Heart left ventricle (tissue), 16 donors: ENCODE measurements around the gene MAMDC2. TPM values are rescaled to one million over a fixed set of nuclear protein-coding genes. Genes with fewer than 3 reads are reported as not detected.

ENCODE experiments used
- ATAC-seq, 4 donors: fragments of 200-7000 bp; cut with Tn5 transposase; one replicate each; pipeline ENCODE4 v1.9.1; 2020 to 2022; ENCODE audit warnings: moderate library complexity in 4 of 4, mild to moderate bottlenecking in 3 of 4, moderate number of reproducible peaks in 1 of 4
- DNase-seq, 5 donors: peaks; one replicate each; pipeline ENCODE4 v3.0.0-alpha.2; 2020
- H3K27ac ChIP-seq, 12 donors: fragments of 200-600 bp; sonication (generic) in 4 of 12; one replicate each; pipeline versions ENCODE4 v1.5.0 to v1.8.0; 2016 to 2022; ENCODE audit warnings: mild to moderate bottlenecking in 2 of 12
- H3K27me3 ChIP-seq, 9 donors: fragments of 200-600 bp; sonication (generic) in 2 of 9; one replicate each; pipeline versions ENCODE4 v1.5.1 to v1.8.0; 2016 to 2022; ENCODE audit warnings: mild to moderate bottlenecking in 3 of 9
- H3K36me3 ChIP-seq, 9 donors: fragments of 200-600 bp; sonication (generic) in 2 of 9; one replicate each; pipeline versions ENCODE4 v1.5.0 to v1.8.0; 2018 to 2022; ENCODE audit warnings: mild to moderate bottlenecking in 2 of 9
- H3K4me1 ChIP-seq, 12 donors: fragments of 200-600 bp; sonication (generic) in 4 of 12; one replicate each; pipeline versions ENCODE4 v1.5.0 to v1.8.0; 2016 to 2022; ENCODE audit warnings: mild to moderate bottlenecking in 3 of 12
- H3K4me3 ChIP-seq, 12 donors: fragments of 200-600 bp; sonication (generic) in 4 of 12; one replicate each; pipeline versions ENCODE4 v1.5.0 to v1.8.0; 2017 to 2022; ENCODE audit warnings: mild to moderate bottlenecking in 9 of 12, moderate library complexity in 4 of 12
- H3K9me3 ChIP-seq, 12 donors: fragments of 200-600 bp; sonication (generic) in 4 of 12; one replicate each; pipeline versions ENCODE4 v1.5.0 to v1.8.0; 2016 to 2022; ENCODE audit warnings: mild to moderate bottlenecking in 1 of 12
- POLR2A ChIP-seq, 2 donors: fragments of 450-650 bp; IDR thresholded peaks; one replicate each; pipeline ENCODE4 v1.6.1; 2017; ENCODE audit warnings: antibody characterized with exemption in 2 of 2, mild to moderate bottlenecking in 2 of 2, moderate library complexity in 2 of 2
- WGBS, 4 donors: extraction: QIAGEN DNeasy Blood & Tissue Kit in 2 of 4; methylation state at CpG; one replicate each; pipeline versions ENCODE4 v1.1.5 to v1.1.7; 2013 to 2018; 5-methylcytosine and 5-hydroxymethylcytosine counted together
- intact Hi-C, 10 donors: fragments of 100-400 bp; cut with DNase I; formaldehyde crosslinking; loops; one replicate each; pipeline versions ENCODE4 v1.11.1 to v1.14.2; 2022
- polyA plus RNA-seq, 2 donors: library from polyadenylated mRNA; stranded (reverse); fragments of 200-250 nt; gene quantifications; one replicate each; pipeline ENCODE4 v1.2.3, GENCODE V29; 2013
- total RNA-seq, 9 donors: library from RNA; depleted of rRNA in 2 of 9; stranded (reverse); fragments of >200 nt in 2 of 9; fragmentation: NEBNext Ultra II Directional in 3 of 9; extraction: Animal tissue kit (Norgen Biotek cat#: 25700) in 3 of 9; gene quantifications; one replicate each; pipeline versions ENCODE4 v1.1.0 to v1.2.4, GENCODE V29; 2016 to 2023
- TF ChIP-seq, protein P1 (sequence below), 12 donors: fragments of 200-600 bp; sonication (generic) in 4 of 12; IDR thresholded peaks; one replicate each; pipeline versions ENCODE4 v1.5.0 to v1.8.0; 2018 to 2022; ENCODE audit warnings: antibody characterized with exemption in 12 of 12, mild to moderate bottlenecking in 5 of 12
- donor health status: ischemic (EF 13 %, LVEDD 7.1; RV severe dilation, severe dysfunction).
- donor health status: healthy with polysubstance abuse.
- donor health status: DM: no; HTN: yes; CAD: no.
- donor health status: DM: no; HTN: no; CAD: no.
- donor health status: ischemic (EF 25% LVEDD 6.9; RV normal size, moderate dysfunction).
- donor health status: ischemic (EF 25% LVEDD 5.7; RV mildly dilated, moderate dysfunction).
- donor health status: healthy.
- donor health status: DM: yes; HTN: yes; CAD: no.
- donor health status: ischemic (EF 35%, LVEDD 5.7; RV mildly dilated, moderate dysfunction).
- donor health status: nonischemic (EF 11% LVEDD 7.7; RV severe dilation, severe dysfunction).
- donor health status: DM: yes; HTN: yes; CAD: no.
- donor health status: PGD.
- donor health status: ischemic (EF 29% LVEDD 5.4; RV normal size, mild dysfunction).
- donor health status: nonischemic (EF 23%, LVEDD 6.1; RV moderate dilation, normal function).

The MAMDC2 gene
- total and polyA plus RNA-seq, 11 donors, result 2.5 to 23.9 (median 5.1) TPM

DNA sequence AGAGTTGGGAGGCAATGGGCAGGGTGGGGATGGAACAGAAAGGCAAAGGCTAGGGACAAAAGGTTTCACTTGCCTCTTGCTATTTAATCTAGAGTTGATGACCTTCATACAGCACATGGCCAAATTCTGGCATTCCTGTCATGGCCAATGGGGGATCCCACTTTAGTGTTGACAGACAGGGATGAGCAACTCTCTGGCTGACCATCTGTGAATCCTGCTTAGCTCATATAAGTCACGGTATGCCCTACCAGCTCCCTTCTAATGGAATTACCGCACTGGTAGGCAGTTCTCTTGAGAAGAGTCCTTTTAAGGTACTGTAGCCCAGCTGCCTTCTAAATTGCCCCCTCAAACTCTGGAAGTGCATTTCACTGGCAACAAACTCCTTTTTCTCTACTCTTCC is 76.1 kb downstream of the MAMDC2 start:
- H3K36me3 ChIP-seq, result peaks cover 0 to 33% (median 0%) of the 10 kb centered on the region in 9 donors
- H3K4me1 ChIP-seq, result peaks cover 0 to 9% (median 0%) of the 10 kb centered on the region in 12 donors
- WGBS, 4 donors, result 87 to 94% (median 90%) methylated on average over 2 of the region's 2 CpGs
- intact Hi-C loops, result loop anchor here in 3 of 10 donors (5.0 to 10.0 kb wide), 4 partner anchors 75 to 695 kb away; partner anchors contain the start of gene MAMDC2 (in 1 of the 3)
- no peaks in the 10 kb centered on the region for H3K27me3 ChIP-seq
- H3K9me3 ChIP-seq, result no peaks in the 10 kb centered on the region
- ATAC-seq (no peak), DNase-seq (no peak)
- H3K4me3 ChIP-seq, result no peak overlapping the region
- peak overlapping the region in 1 of 12 donors; percentile 56 for H3K27ac ChIP-seq
- TF ChIP-seq POLR2A (IDR thresholded peaks at IDR 0.05), result no peak
- TF ChIP-seq, protein P1, sequence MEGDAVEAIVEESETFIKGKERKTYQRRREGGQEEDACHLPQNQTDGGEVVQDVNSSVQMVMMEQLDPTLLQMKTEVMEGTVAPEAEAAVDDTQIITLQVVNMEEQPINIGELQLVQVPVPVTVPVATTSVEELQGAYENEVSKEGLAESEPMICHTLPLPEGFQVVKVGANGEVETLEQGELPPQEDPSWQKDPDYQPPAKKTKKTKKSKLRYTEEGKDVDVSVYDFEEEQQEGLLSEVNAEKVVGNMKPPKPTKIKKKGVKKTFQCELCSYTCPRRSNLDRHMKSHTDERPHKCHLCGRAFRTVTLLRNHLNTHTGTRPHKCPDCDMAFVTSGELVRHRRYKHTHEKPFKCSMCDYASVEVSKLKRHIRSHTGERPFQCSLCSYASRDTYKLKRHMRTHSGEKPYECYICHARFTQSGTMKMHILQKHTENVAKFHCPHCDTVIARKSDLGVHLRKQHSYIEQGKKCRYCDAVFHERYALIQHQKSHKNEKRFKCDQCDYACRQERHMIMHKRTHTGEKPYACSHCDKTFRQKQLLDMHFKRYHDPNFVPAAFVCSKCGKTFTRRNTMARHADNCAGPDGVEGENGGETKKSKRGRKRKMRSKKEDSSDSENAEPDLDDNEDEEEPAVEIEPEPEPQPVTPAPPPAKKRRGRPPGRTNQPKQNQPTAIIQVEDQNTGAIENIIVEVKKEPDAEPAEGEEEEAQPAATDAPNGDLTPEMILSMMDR (IDR thresholded peaks at IDR 0.05), result no peak

DNA sequence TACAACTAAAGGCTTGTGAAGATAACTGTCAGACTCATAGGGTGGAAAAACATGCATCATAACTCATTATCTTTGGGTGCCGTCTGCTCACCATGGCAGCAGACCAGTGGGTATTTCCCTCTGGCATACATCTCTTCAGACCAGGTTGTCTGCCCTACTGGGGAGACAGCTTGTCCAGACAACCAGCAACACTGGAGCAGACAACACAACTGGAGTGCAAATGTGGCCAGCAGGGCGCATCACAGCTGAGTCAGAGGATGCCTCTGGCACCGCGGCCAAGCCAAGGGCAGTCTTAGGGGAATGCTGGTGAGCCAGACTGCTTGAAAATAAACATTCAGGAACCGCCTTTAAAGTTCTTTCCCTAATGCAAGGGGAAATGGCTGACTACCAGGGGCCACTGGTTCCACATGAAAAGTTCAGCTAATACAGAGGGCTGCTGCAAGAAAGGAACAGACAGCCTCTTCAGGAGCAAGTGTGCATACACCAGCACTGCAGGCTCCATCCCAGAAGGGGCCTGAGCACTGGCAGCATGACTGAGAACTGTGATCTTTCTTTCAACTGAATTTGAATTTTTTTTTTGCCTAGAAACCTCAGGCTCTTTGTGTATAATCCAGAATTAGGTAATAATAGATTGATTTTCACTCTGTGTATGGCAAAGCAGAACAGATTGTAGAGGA is 77.3 kb downstream of the MAMDC2 start:
- no peaks in the 10 kb centered on the region for H3K27me3 ChIP-seq
- intact Hi-C loops, result loop anchor here in 2 of 10 donors (5.0 to 10.0 kb wide), 2 partner anchors 104 to 481 kb away; no protein-coding TSS in a partner anchor
- DNase-seq (peak in 4 of 5 donors; percentile 28 to 84 (median 78)), ATAC-seq (peak; percentile 80 to 94 (median 88))
- TF ChIP-seq, protein P1 (IDR thresholded peaks at IDR 0.05), result peak in 5 of 12 donors; percentile 11 to 35 (median 26)
- TF ChIP-seq POLR2A (IDR thresholded peaks at IDR 0.05), result no peak
- peak overlapping the region in 5 of 12 donors; percentile 19 to 56 (median 31) for H3K27ac ChIP-seq
- H3K36me3 ChIP-seq, result peaks cover 0 to 33% (median 0%) of the 10 kb centered on the region in 9 donors
- peaks cover 0 to 9% (median 0%) of the 10 kb centered on the region in 12 donors for H3K4me1 ChIP-seq
- no peaks in the 10 kb centered on the region for H3K9me3 ChIP-seq
- H3K4me3 ChIP-seq, result no peak overlapping the region
- WGBS, 4 donors, result 53 to 62% (median 59%) methylated on average over 5 of the region's 5 CpGs

DNA sequence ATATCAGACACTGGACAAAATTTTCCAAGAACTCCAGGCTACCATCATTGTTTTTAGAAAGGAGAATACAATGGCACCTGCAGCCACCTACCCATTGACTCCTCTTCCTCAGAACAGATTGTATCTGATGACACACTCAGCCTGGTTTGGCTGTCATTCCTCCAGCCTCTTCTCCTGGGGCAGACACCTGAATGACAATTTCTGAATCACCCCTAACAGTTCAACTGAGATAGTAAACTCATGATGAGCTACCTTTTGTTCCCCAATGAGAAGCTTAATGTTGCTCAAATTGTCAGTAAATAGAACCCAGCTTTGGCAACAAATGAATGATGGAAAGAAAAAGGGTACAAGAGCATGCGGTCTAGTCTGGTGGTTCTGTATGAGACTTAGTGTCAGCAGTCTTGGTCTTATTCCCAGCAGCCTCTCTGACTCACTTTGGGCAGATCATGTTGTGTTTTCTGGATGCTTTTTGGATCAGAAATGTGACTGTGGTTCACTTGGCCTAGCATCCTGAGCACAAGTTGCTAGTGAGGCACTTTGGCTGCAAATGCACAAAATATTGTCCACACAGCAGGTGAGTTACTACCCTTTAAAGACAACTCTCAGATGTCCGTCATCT is 78.3 kb downstream of the MAMDC2 start:
- 45 to 48% (median 46%) methylated on average over 2 of the region's 2 CpGs for WGBS, 4 donors
- Histone ChIP-seq H3K27ac (peak overlapping the region in 1 of 12 donors; percentile 56), H3K4me1 (peaks cover 0 to 17% (median 2%) of the 10 kb centered on the region in 12 donors), H3K27me3 (no peaks in the 10 kb centered on the region), H3K36me3 (peaks cover 0 to 31% (median 0%) of the 10 kb centered on the region in 9 donors), H3K4me3 (no peak overlapping the region), H3K9me3 (no peaks in the 10 kb centered on the region)
- no peak for DNase-seq
- intact Hi-C loops, result loop anchor here in 2 of 10 donors (5.0 to 10.0 kb wide), 2 partner anchors 103 to 480 kb away; no protein-coding TSS in a partner anchor
- peak in 2 of 4 donors; percentile 58 to 60 for ATAC-seq
- TF ChIP-seq, protein P1 (IDR thresholded peaks at IDR 0.05), result no peak
- no peak for TF ChIP-seq POLR2A (IDR thresholded peaks at IDR 0.05)

DNA sequence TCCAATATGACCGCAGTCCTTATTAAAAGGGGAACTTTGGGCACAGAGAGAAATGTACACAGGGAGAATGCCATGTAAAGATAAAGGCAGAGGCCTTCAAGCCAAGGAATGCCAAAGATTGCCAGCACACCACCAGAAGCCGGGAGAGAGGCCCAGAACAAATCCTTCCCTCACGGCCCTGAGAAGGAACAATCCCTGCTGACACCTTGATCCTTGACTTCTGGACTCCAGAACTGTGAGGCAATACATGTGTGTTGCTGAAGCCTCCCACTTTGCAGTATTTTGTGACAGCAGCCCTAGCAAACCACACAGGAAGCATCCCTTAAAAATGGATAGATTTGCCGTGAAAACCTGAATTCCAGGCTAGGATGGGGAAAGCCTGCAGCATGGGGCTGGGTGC is 80.0 kb downstream of the MAMDC2 start:
- H3K4me3 ChIP-seq, result no peak overlapping the region
- H3K27me3 ChIP-seq, result no peaks in the 10 kb centered on the region
- DNase-seq (no peak), ATAC-seq (no peak)
- 75 to 92% (median 89%) methylated on average over 4 of the region's 4 CpGs for WGBS, 4 donors
- H3K36me3 ChIP-seq, result peaks cover 0 to 22% (median 0%) of the 10 kb centered on the region in 9 donors
- H3K4me1 ChIP-seq, result peaks cover 0 to 28% (median 6%) of the 10 kb centered on the region in 12 donors
- intact Hi-C loops, result loop anchor here in 2 of 10 donors (5.0 to 10.0 kb wide), 2 partner anchors 101 to 479 kb away; no protein-coding TSS in a partner anchor
- H3K27ac ChIP-seq, result no peak overlapping the region
- H3K9me3 ChIP-seq, result no peaks in the 10 kb centered on the region
- TF ChIP-seq, protein P1 (IDR thresholded peaks at IDR 0.05), result no peak
- no peak for TF ChIP-seq POLR2A (IDR thresholded peaks at IDR 0.05)
